Hematopoietic multipotent progenitor cell treated with erythropoietin and hydrocortisone succinate and interleukin-3 and kit ligand, for 6 days (in vitro differentiated cells): Measurements from ENCODE around the gene FOXB2.
"Not testable (repeated sequence)": the region's sequence is repeated elsewhere in the genome, so short reads cannot be mapped to it uniquely, and the experiment has no call there.

ENCODE experiments used
- DNase-seq: peaks from one replicate; pipeline ENCODE4 v3.0.0-alpha.2; 2015

The FOXB2 gene

GRCh38 chr9:77019236-77019925, at the start of gene FOXB2:
TSS of gene FOXB2 (plus strand) at chr9:77019655. CDS start at chr9:77019655, 0 bp downstream.
- DNase-seq, result no peak

GRCh38 chr9:76969716-76970115, 49.7 kb upstream of the FOXB2 start:
- no peak for DNase-seq

- not testable (repeated sequence) for DNase-seq
Observed at GRCh38 chr9:76978831-76979230, 40.6 kb upstream of the FOXB2 start.

- no peak for DNase-seq
Observed at GRCh38 chr9:76980566-76980965, 38.9 kb upstream of the FOXB2 start.

GRCh38 chr9:76984486-76984885, 35.0 kb upstream of the FOXB2 start:
- DNase-seq, result no peak

- peak; percentile 15 for DNase-seq
Observed at GRCh38 chr9:76985581-76985980, 33.9 kb upstream of the FOXB2 start.

- DNase-seq, result peak; percentile 54
Observed at GRCh38 chr9:76987594-76988200, 31.8 kb upstream of the FOXB2 start.

- no peak for DNase-seq
Observed at GRCh38 chr9:76988941-76989340, 30.5 kb upstream of the FOXB2 start.

GRCh38 chr9:76989501-76989900, 30.0 kb upstream of the FOXB2 start:
- DNase-seq, result no peak

GRCh38 chr9:76996700-76997099, 22.8 kb upstream of the FOXB2 start:
- DNase-seq, result peak; percentile 57

- DNase-seq, result no peak
Observed at GRCh38 chr9:76999261-76999660, 20.2 kb upstream of the FOXB2 start.

- DNase-seq, result no peak
Observed at GRCh38 chr9:77000330-77000729, 19.1 kb upstream of the FOXB2 start.

- DNase-seq, result no peak
Observed at GRCh38 chr9:77003366-77003765, 16.1 kb upstream of the FOXB2 start.

- DNase-seq, result no peak
Observed at GRCh38 chr9:77005216-77005615, 14.2 kb upstream of the FOXB2 start.

GRCh38 chr9:77010527-77010926, 8.9 kb upstream of the FOXB2 start:
- DNase-seq, result no peak

- DNase-seq, result peak; percentile 75
Observed at GRCh38 chr9:77011973-77012821, 7.3 kb upstream of the FOXB2 start.

- DNase-seq, result no peak
Observed at GRCh38 chr9:77013206-77013931, 6.1 kb upstream of the FOXB2 start.

GRCh38 chr9:77013932-77014596, 5.4 kb upstream of the FOXB2 start:
- DNase-seq, result no peak

GRCh38 chr9:77014597-77015263, 4.7 kb upstream of the FOXB2 start:
- DNase-seq, result no peak

GRCh38 chr9:77015327-77016048, 4.0 kb upstream of the FOXB2 start:
- no peak for DNase-seq

- no peak for DNase-seq
Observed at GRCh38 chr9:77016121-77016525, 3.3 kb upstream of the FOXB2 start.
